HG03135 (cell line): Measurements from ENCODE around the gene CIP2A.

Experiments
- ATAC-seq: cut with Tn5 transposase; IDR thresholded peaks from one replicate; pipeline ENCODE4 v1.9.1; 2021; ENCODE audit warnings: mild to moderate bottlenecking, moderate library complexity; ENCODE audit not compliant: unreplicated experiment

CIP2A gene

DNA sequence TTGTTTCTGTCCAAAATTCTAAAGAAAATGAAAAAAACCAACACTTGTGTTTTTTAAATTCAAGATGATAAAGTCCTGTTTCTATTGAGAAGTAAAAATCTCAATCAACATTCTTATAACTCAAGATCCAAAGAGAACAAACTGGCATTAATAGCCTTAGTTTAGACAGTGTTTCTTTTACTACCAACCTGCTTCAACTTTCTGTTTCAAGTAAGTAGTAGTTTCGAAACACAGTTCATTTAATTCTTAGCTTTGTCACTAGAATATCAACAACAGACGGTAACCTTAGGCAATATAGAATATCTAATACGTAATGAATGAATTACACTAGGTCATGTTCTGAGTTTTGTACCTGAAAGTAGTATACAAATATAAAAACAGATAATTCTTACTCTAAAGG lies 23.7 kb downstream of the CIP2A start:
- ATAC-seq, result no peak

DNA sequence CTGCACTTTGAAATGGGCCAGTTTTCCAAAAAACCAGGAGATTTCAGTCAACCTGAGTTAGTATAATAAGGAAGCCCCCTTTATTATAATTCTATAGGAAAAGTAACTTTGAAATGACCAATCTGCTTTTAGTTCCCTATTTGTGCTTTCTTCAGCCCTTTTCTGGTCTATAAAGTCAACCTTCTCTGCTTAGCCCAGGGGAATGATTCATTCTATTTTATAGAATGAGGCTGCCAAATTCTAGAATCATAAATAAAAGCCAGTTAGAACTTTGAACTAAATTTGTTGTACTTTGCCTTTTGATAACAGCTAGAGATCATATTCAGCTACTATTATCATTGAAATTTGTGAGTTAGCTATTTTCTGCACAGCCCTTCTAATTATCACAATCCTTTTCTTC lies 24.7 kb downstream of the CIP2A start:
- no peak for ATAC-seq

DNA sequence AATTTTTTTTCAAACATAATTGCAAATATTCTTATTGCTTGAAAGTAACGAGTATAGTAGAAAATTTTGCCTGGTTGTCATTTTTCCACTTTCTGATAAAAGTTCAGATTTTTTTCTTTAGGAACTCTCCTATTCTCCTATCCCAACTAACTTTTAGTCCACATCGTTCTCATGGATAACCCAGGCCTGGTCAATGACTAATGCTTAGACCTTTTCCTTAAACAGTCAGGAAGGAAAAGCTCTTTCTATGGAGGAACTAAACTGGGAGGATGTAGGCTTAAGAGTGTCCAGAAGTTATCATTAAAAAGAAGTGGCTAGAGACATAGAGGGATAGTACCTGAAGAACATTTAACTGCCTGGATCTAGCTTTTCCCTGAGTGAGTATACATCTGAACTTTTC lies 26.7 kb downstream of the CIP2A start:
- no peak for ATAC-seq

DNA sequence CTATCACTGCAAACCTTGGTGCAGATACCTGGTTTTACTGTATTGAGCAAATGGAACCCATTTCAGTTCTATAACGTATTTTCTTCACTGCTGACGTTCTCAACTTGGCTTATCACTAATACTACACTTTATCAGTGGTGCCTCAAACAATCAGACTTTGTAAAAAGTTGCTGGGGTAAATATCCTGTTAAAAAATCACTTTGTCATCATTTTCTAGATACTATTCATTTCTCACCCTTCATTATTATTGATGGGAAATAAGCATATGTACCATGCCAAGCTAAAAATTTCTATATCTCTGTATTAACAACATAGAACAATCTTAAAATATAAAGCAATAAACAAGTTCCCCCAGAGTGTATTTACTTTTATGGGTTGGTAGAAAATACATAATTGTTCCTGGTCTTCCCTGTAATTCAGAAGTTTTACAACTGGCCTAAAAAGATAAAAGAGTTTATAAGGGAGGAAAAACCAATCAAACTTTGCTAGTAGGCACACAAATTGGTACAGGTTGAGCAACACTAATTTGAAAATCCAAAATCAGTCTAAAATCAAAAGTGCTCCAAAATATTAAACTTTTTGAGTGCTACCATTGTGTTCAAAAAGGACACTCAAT lies 33.2 kb downstream of the CIP2A start:
- ATAC-seq, result no peak

DNA sequence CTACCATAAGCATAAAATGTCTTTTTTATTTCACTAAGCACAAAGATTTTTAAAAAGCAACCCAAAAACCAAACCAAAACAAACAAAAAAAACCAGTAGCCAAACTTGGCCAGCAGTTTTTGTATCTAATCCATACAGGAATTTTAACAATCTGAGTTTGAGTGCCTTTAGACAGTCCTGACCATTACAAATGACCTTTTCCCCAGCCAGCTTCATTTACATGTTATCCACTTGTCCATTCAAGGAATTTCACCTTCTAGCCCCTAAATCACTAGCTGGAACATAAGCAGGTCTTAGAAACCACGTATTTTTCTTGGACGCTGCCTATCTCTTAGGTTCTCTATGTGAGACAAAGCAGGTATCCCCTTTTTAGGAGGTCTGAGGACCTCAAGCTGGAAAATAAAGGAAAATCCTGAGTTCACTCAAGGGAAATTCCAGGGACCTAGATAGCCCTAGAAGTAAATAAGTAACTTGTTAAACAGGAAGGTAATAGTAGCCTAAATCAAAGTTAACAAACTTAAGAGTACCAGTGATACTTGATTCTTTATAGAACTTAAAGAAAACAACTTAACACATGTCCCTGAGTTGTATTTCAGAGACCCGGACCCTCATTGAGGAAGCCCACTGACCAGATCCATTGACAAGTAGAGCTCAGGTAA lies 34.2 kb downstream of the CIP2A start:
- ATAC-seq, result no peak

DNA sequence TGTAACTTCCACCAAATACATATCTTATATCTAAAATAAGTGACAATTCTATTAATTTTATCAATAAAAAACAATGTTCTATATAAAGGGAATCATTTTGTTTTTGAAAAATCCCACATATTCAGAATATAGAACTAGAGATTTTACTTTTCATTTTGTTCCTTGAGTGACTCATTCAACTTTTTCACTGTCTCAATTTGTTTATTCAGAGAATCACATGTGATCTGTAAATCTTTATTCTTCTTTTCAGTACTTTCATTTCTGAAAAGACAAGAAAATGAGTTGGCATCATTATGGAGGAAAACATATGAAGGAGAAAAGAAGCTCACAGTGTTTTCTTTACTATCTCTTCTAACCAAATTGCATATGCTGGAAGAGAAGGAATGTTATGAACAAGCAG lies 35.0 kb downstream of the CIP2A start:
- no peak for ATAC-seq

DNA sequence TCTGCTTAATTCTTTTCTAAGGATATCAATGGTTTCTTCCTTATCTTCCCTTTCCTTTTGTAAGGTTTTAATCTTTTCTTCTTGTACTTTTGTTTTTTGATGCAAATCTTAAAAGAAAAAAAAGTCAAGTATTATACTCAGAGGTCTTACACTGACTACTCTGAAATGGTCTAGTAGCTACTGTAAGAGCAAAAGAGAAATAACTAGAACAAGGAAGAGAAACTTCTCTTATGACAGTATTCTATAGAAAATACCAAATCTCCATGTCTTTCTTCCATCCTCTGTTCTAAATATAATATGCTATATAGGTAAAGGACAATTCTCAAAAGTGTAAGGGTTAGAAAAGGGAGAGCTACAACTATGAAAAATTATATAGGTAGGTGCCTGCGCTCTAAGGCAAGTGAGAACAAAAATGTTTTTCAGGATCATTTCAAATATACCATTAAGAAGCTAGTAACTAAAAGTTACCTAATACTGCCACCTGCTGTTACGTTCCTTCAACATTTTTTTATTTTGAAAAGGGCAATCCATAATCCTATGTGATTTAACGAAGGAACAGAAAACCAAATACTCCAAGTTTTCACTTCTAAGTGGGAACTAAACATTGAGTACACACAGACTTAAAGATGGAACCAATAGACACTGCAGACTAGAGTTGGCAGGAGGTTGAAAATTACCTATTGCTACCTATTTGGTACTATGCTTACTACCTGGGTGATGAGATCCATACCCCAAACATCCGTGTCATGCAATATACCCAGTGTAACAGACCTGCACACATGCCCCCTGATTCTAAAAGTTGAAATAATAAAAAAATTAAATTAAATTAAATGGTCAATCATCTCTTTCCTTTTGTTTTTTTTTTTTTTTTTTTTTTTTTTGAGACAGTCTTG lies 36.7 kb downstream of the CIP2A start:
- no peak for ATAC-seq

DNA sequence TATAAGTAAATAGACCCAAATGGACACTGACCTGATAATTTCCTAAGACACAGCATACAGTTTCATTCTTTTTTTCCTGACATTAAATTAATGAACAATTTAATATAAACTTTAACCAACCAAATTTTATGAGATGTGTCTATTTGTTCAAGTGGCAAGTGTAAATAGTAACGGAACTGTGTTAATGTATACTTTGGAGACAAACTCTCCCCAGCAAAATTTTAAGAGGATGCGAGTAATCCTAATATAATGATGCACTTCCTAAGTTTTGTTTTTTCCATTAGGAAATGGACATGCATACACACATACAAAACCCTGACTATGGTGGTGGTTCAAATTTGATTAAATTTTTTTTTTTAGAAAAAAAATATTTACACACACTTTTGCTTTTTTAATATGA lies 40.4 kb downstream of the CIP2A start:
- ATAC-seq, result no peak

DNA sequence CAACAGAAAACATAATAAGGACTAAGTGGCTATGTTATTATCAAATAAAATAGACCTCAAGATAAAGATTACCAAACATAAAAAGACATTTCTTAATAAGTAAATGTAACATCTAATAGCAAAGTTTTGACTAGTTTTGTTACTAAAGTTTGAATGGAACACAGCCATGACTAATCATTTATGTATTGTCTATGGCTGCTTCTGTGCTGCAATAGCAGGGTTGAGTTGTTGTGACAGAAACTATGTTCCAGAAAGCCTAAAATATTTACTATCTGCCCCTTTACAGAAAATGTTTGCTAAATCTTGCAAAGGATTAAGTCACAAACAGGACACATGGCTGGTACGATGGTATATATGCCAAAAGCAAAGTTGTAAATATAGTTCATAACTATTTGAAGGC lies 40.9 kb downstream of the CIP2A start:
- ATAC-seq, result no peak

DNA sequence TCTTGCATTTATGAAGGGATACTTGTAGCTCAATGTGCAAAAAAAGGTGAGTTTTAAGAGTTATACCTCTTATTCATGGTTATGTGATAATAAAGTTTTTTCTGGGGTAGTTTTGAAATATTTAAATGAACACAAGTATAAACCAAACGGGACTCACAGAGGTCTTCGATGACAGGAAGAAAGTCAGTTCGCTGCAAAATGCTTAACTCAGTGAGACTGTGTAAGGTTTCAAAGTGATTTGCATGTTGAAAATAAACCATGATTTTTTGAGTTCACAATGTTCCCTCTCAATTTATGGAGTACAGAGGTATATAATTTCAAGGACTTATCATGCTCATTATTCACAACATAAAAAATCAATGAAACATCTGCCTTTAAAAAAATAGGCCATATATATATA lies 42.5 kb downstream of the CIP2A start:
- ATAC-seq, result no peak

DNA sequence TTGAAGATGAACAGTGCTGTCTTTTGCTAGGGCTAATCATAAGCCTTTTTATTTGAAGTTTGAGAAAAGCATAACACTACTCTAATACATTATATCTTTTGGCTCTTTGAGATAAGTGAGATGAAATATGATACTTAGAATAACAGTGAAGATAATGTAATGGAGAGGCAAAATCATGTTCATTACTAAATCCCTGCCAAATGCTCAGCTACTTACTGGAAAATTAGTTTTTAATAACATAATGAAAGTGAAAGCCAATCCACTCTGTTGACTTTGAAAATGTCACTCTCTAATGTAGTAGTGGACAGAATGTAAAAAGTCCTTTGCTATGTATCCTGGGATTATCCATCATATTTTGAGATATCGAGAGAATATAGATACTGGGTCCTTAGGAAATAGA lies 43.0 kb downstream of the CIP2A start:
- ATAC-seq, result no peak

DNA sequence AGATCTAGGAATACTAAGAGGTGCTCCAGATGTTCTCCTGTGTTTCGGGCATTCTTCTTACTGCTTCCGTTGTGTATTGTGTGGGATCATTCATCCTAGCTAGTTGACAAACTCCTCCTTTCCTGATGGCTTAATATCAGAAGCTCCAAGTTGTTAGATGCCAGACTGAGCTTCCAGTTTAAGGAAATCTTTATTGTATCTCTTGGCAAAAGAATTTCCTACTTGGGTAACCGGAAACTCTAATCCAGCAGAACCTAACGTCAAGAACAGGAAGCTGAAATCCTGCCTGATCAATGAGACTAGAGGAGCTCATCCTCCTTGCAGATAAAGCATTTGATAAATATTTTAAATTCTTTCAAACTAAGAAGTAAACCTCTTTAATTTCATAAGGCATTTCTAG lies 51.2 kb downstream of the CIP2A start:
- no peak for ATAC-seq

DNA sequence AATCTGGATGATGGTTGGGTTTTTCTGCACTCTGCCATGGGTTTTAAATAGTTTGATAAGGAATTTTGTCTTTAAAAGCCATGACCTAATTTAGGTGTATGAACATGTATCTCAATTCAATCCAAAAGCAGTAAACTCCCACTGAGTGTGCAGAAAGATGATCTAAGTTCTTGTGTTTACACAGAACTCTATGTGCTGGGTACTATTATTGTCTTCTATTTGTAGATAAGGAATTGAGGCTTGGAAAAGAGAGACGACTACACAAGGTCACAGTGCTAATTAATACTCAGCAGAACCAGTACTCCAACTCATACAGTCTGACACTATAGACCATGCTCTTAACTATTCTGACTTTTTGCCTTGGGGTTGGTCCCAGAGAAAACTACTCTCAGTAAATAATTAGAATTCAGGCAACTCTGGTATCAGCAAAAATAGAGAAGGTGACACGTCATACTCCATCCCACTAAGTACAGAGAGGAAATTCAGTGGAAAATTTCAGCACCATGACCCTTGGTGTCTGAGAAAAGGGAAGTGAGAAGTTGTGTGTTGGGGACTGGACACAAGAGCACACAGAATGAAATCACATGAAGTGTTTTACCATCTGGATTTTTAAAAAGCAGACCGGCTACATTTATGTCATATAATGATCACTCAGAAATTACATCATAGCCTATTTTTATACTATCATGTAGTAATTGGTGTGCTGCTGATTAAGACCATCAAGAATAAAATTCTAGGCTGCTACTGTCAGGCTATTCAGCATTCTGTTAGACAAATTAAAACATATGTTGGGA lies 60.6 kb downstream of the CIP2A start:
- peak; percentile 94 for ATAC-seq

DNA sequence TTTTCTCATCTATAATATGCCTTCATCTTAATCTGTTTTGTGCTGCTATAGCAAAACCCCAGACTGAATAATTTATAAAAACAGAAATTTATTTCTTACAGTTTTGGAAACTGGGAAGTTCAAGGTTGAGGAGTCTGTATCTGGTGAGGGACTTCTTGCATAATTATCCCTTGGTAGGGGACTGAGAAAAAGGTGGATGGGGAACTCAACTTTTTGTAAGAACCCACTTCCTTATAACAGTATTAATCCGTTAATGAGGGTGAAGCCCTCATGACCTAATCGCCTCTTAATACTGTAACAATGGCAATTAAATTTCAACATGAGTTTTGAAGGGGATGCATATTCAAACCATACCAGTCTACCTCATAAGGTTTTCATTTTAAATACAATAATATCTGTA lies 61.4 kb downstream of the CIP2A start:
- ATAC-seq, result no peak

DNA sequence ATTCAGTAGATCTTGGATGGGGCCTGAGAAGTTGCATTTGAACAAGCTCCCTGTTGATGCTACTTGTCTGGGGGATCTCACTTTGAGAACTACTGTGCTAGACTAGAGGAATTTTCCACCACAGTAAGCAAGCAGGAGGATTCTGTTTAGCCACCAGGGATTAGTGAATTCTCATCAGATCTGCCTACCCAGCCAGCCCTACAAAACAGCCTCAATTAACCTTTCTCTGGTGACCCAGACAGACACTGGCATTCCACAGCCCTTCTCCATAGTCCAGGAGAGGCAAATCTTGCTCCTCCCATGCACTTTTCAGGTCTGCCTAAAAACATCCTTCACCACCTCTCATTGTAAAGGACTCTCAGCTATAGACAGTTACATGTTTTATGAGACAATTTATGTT lies 62.1 kb downstream of the CIP2A start:
- ATAC-seq, result no peak

DNA sequence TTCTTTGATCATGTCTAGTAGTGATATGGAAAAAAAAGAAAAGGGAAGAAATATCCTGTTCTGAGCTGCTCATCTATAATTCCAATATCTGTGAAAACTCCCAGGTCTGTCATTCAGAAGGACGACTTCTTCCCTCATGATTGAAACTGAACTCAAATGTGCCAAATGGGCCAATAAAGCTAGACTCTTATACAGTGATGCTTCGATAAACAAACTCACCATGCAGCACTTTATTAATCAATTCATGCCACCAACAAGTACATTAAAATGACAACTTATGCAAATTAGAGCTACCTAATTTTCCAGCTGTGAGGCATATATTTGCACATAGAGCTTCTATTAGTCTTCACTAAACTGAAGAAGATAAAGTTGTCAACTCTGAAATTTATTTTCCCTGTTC lies 63.3 kb downstream of the CIP2A start:
- no peak for ATAC-seq

DNA sequence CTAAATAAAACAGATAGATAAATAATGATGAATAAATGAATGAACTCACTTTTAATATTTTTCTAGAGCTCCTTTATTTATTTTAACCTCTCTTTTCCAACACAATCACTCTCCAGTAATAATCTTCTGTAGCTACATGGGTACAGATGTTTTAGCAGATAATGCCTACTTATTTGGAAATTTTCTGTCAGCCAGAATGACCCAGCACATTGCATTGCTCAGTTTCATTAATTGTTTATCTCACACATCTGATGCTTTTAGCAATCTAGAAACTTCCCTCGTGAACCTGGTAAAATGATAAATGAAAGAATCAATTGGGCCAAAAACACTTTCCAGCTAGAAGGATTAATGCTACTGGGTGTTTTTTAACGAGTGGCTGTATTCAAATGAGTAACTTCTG lies 64.0 kb downstream of the CIP2A start:
- no peak for ATAC-seq

DNA sequence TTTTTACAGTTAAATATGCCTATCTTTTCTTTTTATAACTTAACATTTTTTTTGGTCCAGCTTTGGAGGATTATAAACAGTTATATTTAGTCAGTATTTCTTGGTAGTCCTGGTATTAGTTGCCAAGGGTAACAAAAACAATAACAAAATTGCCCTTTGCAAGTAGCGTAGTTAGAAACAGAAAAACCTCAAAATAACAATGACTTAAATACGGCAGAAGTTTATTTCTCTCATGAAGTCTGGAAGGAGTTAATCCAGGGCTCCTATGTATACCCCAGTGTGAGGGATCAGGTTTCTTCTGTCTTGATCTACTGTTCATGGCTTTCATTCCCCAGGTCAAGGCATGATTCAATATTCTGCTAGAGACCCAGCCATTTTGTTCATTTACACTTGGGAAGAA lies 64.7 kb downstream of the CIP2A start:
- no peak for ATAC-seq

DNA sequence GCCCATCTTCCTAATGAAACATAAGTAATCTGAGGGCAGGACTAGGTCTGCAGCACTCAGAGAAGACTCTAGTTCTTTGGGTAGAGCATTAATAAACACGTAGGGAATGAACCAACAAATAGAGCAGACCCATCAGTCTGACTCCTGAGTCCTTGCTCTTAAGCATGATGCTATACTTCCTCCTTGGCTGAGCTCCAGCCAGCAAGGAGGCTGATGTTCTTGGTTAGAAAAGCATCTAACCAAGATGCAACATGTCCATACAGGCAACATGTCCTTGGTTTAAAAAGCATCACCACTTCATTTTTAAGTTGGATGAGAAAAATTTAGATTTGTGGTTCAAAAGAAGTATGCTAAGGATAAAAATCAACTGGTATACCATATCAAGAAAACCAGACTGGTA lies 70.3 kb downstream of the CIP2A start:
- no peak for ATAC-seq

DNA sequence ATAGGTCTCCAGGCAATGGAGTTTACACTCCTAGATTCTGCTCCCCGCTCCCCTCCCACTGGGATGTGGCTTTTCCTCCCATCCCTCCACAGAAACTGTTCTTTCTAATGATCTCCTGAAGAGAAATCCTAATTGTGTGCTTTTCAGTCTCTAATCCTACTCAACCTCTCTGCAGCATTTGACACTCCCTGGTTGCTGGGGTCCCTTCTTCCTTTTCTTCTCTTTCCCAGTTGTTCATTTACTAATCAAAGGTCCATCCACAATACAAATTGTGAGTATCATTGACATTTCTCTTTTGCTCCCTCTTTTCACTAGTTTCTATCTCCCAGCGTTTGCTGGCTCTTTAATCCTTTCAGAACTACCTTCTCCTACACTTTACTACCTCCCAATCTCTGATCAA lies 72.4 kb downstream of the CIP2A start:
- ATAC-seq, result no peak

DNA sequence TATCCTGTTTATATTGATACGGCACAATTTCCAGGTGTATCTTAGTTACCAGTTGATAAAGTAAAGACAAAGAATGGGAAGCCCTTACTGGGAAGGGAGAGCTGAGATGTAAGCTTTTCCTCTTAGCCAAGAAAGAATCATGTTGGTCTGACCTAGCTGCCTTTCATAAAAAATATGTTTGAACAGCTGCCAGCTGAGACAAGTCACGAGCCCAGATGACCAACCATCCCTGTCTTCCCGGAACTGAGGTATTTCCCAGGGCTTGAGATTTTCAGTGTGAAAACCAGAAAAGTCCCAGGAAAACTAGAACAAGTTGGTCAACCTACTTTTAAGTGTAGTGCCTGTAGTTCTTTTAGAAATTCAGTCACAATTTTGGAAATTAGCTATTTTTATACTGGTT lies 75.3 kb downstream of the CIP2A start:
- no peak for ATAC-seq
